ENCODE results near the gene TMEM40.

The TMEM40 gene

DNA sequence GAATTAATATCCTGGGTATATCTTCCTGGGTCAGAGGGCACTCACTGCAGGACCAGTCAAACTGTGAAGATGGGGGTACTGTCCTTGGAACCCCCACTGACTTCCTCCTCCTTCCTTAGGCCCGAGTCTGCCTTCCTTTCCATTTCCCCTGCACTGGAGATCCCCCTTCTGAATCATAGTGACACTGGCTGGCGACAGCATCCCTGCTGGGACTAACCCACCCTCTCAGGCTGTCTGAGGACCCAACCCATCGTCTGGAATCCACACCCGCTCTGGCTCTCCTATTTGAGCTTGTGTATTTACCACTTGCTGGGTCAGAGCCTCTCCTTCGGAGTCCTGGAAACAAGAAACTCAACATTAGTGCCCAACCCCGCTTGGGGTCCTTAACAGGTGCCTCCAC lies 21.2 kb downstream of the TMEM40 start:
- no peaks in the 10 kb centered on the region for H3K9me2 ChIP-seq (replicated peaks; ENCODE audit: control insufficient read depth, low read length)
- H4K20me1 ChIP-seq (ENCODE audit: control insufficient read depth, insufficient read depth, low read depth, low read length): no peaks in the 10 kb centered on the region
- H3F3A ChIP-seq (ENCODE audit: control insufficient read depth, insufficient read depth): no peaks in the 10 kb centered on the region
- no peak overlapping the region for H3K4me2 ChIP-seq (ENCODE audit: low read length)
- H3K27ac ChIP-seq (ENCODE audit: low read depth, low read length): no peak overlapping the region
- H3K36me3 ChIP-seq (ENCODE audit: control insufficient read depth, low read length): no peaks in the 10 kb centered on the region
- no peaks in the 10 kb centered on the region for H3K9me3 ChIP-seq (ENCODE audit: control insufficient read depth, insufficient read depth, low read length)
- no peak overlapping the region for H3K4me3 ChIP-seq (ENCODE audit: low read length)
- no peaks in the 10 kb centered on the region for H3K27me3 ChIP-seq (ENCODE audit: control insufficient read depth, low read length)
- TF ChIP-seq EZH2phosphoT487 (IDR thresholded peaks at IDR 0.05; ENCODE audit: borderline replicate concordance, low read length) (no peak), CTCF (IDR thresholded peaks at IDR 0.05; ENCODE audit: low read depth, low read length, poor library complexity, severe bottlenecking) (no peak)
- peaks cover 20% of the 10 kb centered on the region for H3K4me1 ChIP-seq (ENCODE audit: control insufficient read depth, low read length)
- no peaks in the 10 kb centered on the region for H3K79me2 ChIP-seq (ENCODE audit: control insufficient read depth, low read length)

DNA sequence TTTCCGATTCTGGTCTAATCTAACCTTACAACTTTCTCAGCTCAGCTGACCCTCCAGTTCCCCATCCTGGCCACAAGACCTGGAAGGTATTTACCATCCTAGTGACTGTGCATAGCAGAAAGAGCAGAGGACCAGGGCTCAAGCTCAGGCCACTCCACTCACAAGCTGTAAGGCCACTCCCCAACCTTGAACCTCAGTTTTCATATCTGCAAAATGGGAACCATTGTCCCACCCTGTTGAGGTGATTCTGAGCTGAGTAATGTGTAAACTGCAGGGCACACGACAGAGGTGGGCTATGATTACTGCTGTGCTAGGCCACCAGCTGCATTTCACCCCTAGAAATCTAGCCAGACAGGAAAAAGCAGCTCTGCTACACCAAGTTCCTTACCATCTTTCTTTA lies 21.7 kb downstream of the TMEM40 start:
- Histone ChIP-seq H3K4me2 (ENCODE audit: low read length) (no peak overlapping the region), H3K4me1 (ENCODE audit: control insufficient read depth, low read length) (peaks cover 20% of the 10 kb centered on the region), H3K27me3 (ENCODE audit: control insufficient read depth, low read length) (no peaks in the 10 kb centered on the region), H3K79me2 (ENCODE audit: control insufficient read depth, low read length) (no peaks in the 10 kb centered on the region), H3K27ac (ENCODE audit: low read depth, low read length) (no peak overlapping the region), H4K20me1 (ENCODE audit: control insufficient read depth, insufficient read depth, low read depth, low read length) (no peaks in the 10 kb centered on the region), H3F3A (ENCODE audit: control insufficient read depth, insufficient read depth) (no peaks in the 10 kb centered on the region), H3K4me3 (ENCODE audit: low read length) (no peak overlapping the region), H3K9me3 (ENCODE audit: control insufficient read depth, insufficient read depth, low read length) (no peaks in the 10 kb centered on the region), H3K36me3 (ENCODE audit: control insufficient read depth, low read length) (no peaks in the 10 kb centered on the region), H3K9me2 (replicated peaks; ENCODE audit: control insufficient read depth, low read length) (no peaks in the 10 kb centered on the region)
- no peak for TF ChIP-seq CTCF (IDR thresholded peaks at IDR 0.05; ENCODE audit: low read depth, low read length, poor library complexity, severe bottlenecking)
- no peak for TF ChIP-seq EZH2phosphoT487 (IDR thresholded peaks at IDR 0.05; ENCODE audit: borderline replicate concordance, low read length)

DNA sequence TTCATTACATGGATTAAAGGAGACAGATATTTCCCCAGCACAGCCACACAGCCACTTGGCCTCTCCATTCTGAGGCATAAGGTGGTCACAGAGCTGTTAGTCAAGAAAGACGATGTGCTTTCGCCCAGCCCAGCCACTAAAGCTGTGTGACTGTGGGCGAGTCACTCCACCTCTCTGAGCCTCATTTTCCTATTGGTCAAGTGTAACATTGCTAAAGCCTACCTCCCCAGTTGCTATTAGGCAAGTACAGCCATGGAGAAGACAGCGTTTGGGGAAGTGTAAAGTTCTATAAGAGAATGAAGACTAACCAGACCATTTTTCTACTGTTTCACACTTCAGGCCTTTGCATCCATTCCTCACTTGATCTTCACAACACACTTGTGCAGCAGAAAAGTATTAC lies 24.1 kb downstream of the TMEM40 start:
- Histone ChIP-seq H4K20me1 (ENCODE audit: control insufficient read depth, insufficient read depth, low read depth, low read length) (no peaks in the 10 kb centered on the region), H3K4me2 (ENCODE audit: low read length) (no peak overlapping the region), H3K4me3 (ENCODE audit: low read length) (no peak overlapping the region), H3K9me2 (replicated peaks; ENCODE audit: control insufficient read depth, low read length) (no peaks in the 10 kb centered on the region), H3K27ac (ENCODE audit: low read depth, low read length) (no peak overlapping the region), H3K36me3 (ENCODE audit: control insufficient read depth, low read length) (no peaks in the 10 kb centered on the region), H3F3A (ENCODE audit: control insufficient read depth, insufficient read depth) (no peaks in the 10 kb centered on the region), H3K79me2 (ENCODE audit: control insufficient read depth, low read length) (no peaks in the 10 kb centered on the region), H3K9me3 (ENCODE audit: control insufficient read depth, insufficient read depth, low read length) (no peaks in the 10 kb centered on the region), H3K27me3 (ENCODE audit: control insufficient read depth, low read length) (no peaks in the 10 kb centered on the region), H3K4me1 (ENCODE audit: control insufficient read depth, low read length) (peaks cover 18% of the 10 kb centered on the region)
- TF ChIP-seq CTCF (IDR thresholded peaks at IDR 0.05; ENCODE audit: low read depth, low read length, poor library complexity, severe bottlenecking) (no peak), EZH2phosphoT487 (IDR thresholded peaks at IDR 0.05; ENCODE audit: borderline replicate concordance, low read length) (no peak)

DNA sequence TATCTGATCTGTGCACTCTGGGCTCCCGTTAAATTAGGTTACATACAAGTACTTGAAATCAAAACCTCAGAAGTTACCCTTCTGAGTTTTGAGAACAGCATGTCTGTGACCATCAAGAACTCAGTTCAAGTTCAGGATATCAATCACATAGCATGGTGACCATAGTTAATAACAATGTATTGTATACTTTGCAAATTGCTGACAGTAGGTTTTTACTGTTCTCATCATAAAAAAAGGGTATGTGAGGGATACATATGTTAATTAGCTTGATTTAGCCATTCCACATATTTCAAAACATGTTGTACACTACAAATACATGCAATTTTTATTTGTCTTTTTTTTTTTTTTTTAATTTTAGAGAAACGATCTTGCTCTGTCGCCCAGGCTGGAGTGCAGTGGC lies 25.5 kb downstream of the TMEM40 start:
- H3K9me3 ChIP-seq (ENCODE audit: control insufficient read depth, insufficient read depth, low read length): no peaks in the 10 kb centered on the region

More for the DNA sequence above, 25.5 kb downstream of the TMEM40 start:
- Histone ChIP-seq H4K20me1 (ENCODE audit: control insufficient read depth, insufficient read depth, low read depth, low read length) (no peaks in the 10 kb centered on the region), H3K79me2 (ENCODE audit: control insufficient read depth, low read length) (no peaks in the 10 kb centered on the region), H3K4me3 (ENCODE audit: low read length) (no peak overlapping the region), H3K4me2 (ENCODE audit: low read length) (no peak overlapping the region), H3K27ac (ENCODE audit: low read depth, low read length) (no peak overlapping the region), H3K36me3 (ENCODE audit: control insufficient read depth, low read length) (no peaks in the 10 kb centered on the region), H3K4me1 (ENCODE audit: control insufficient read depth, low read length) (peaks cover 17% of the 10 kb centered on the region), H3F3A (ENCODE audit: control insufficient read depth, insufficient read depth) (no peaks in the 10 kb centered on the region), H3K27me3 (ENCODE audit: control insufficient read depth, low read length) (no peaks in the 10 kb centered on the region), H3K9me2 (replicated peaks; ENCODE audit: control insufficient read depth, low read length) (no peaks in the 10 kb centered on the region)
- TF ChIP-seq EZH2phosphoT487 (IDR thresholded peaks at IDR 0.05; ENCODE audit: borderline replicate concordance, low read length) (no peak), CTCF (IDR thresholded peaks at IDR 0.05; ENCODE audit: low read depth, low read length, poor library complexity, severe bottlenecking) (no peak)

All from DOHH2 (cell line).